Body of pancreas (tissue), 4 donors: ENCODE results near the gene SOCS6. TPM values are rescaled to one million over a fixed set of nuclear protein-coding genes. Genes with fewer than 3 reads are reported as not detected.

ENCODE experiments used
- ATAC-seq: fragments of 150-250 bp; one replicate; pipeline ENCODE4 v1.9.1; 2016
- DNase-seq, 4 donors: peaks; one replicate each; pipeline ENCODE4 v3.0.0-alpha.2; 2019
- H3K27ac ChIP-seq, 4 donors: fragments of 200-600 bp; sonication (generic); 1 replicate in 3 of 4; 2 replicates in 1 of 4; pipeline versions ENCODE4 v1.5.1 to v1.6.1; 2016 to 2019; ENCODE audit warnings: mild to moderate bottlenecking in 1 of 4, mixed read lengths in 1 of 4, moderate library complexity in 1 of 4
- H3K27me3 ChIP-seq, 2 donors: fragments of 200-600 bp; sonication (generic); one replicate each; pipeline ENCODE4 v1.6.0; 2016; ENCODE audit warnings: mild to moderate bottlenecking in 1 of 2
- H3K36me3 ChIP-seq, 2 donors: fragments of 200-600 bp; sonication (generic); replicated peaks in 1 of 2; 2 replicates each; pipeline ENCODE4 v1.5.1; 2016; ENCODE audit warnings: low read depth in 2 of 2; ENCODE audit not compliant: insufficient read depth in 1 of 2
- H3K4me1 ChIP-seq: fragments of 200-600 bp; sonication (generic); one replicate; pipeline ENCODE4 v1.6.0; 2016
- H3K4me3 ChIP-seq, 2 donors: fragments of 200-600 bp; sonication (generic); 1 replicate in 1 of 2; 2 replicates in 1 of 2; pipeline ENCODE4 v1.5.1; 2016 to 2019
- H3K9me3 ChIP-seq, 3 donors: fragments of 200-600 bp; sonication (generic); 1 replicate in 2 of 3; 2 replicates in 1 of 3; pipeline ENCODE4 v1.5.1; 2016
- CTCF ChIP-seq, 7 experiments: fragments of 450-650 bp in 4 of 7; fragments of 200-600 bp in 3 of 7; sonication (generic) in 3 of 7; IDR thresholded peaks; one replicate each; pipeline ENCODE4 v1.5.1; 2016 to 2019; ENCODE audit warnings: antibody characterized with exemption in 7 of 7
- POLR2A ChIP-seq, 3 donors: fragments of 450-650 bp; IDR thresholded peaks; one replicate each; pipeline ENCODE4 v1.6.1; 2016; ENCODE audit warnings: antibody characterized with exemption in 3 of 3, mild to moderate bottlenecking in 2 of 3
- WGBS, 2 donors: methylation state at CpG; one replicate each; pipeline ENCODE4 v1.1.5; 2017; 5-methylcytosine and 5-hydroxymethylcytosine counted together
- intact Hi-C: fragments of 100-400 bp; cut with DNase I; formaldehyde crosslinking; loops from one replicate; pipeline ENCODE4 v1.15.1; 2023
- total RNA-seq, 2 donors: library from RNA; depleted of rRNA; stranded (reverse); fragments of >200 nt; gene quantifications; one replicate each; pipeline ENCODE4 v1.1.0, GENCODE V29; 2016

SOCS6 gene
- total RNA-seq, 2 donors from 2014 or later, result 7.3 to 17.9 TPM

GRCh38 chr18:70319187-70319586, 30.3 kb downstream of the SOCS6 start:
- H3K36me3 ChIP-seq, result no peaks in the 10 kb centered on the region
- H3K27ac ChIP-seq, result no peak overlapping the region

GRCh38 chr18:70321616-70322015, 32.8 kb downstream of the SOCS6 start:
- TF ChIP-seq POLR2A (IDR thresholded peaks at IDR 0.05) (no peak), CTCF (IDR thresholded peaks at IDR 0.05) (no peak)
- WGBS, 2 donors, result 81 to 95% methylated on average over 2 of the region's 2 CpGs
- Histone ChIP-seq H3K9me3 (no peaks in the 10 kb centered on the region), H3K36me3 (peaks cover 0 to 2% of the 10 kb centered on the region in 2 donors), H3K4me1 (peaks cover 23% of the 10 kb centered on the region), H3K27ac (peak overlapping the region in 1 of 4 donors; percentile 47), H3K4me3 (no peak overlapping the region), H3K27me3 (no peaks in the 10 kb centered on the region)
- intact Hi-C loops, result no loop called here
- DNase-seq (no peak), ATAC-seq (no peak)

More at GRCh38 chr18:70319187-70319586, 30.3 kb downstream of the SOCS6 start:
- Histone ChIP-seq H3K4me3 (no peak overlapping the region), H3K9me3 (no peaks in the 10 kb centered on the region), H3K27me3 (no peaks in the 10 kb centered on the region), H3K4me1 (peaks cover 23% of the 10 kb centered on the region)
- TF ChIP-seq CTCF (IDR thresholded peaks at IDR 0.05), result no peak
- TF ChIP-seq POLR2A (IDR thresholded peaks at IDR 0.05), result no peak
- DNase-seq, result no peak
- ATAC-seq, result no peak
- WGBS, 2 donors, result 94% methylated on average over 4 of the region's 4 CpGs
- intact Hi-C loops, result no loop called here

- no peak overlapping the region for H3K4me3 ChIP-seq
- WGBS, 2 donors, result 32 to 63% methylated on average over 2 of the region's 2 CpGs
- peaks cover 0 to 2% of the 10 kb centered on the region in 2 donors for H3K36me3 ChIP-seq
- no peak for TF ChIP-seq CTCF (IDR thresholded peaks at IDR 0.05)
- no peak for TF ChIP-seq POLR2A (IDR thresholded peaks at IDR 0.05)
- H3K27ac ChIP-seq, result peak overlapping the region in 1 of 4 donors; percentile 45
- intact Hi-C loops, result no loop called here
- no peaks in the 10 kb centered on the region for H3K9me3 ChIP-seq
- ATAC-seq (no peak), DNase-seq (no peak)
- H3K27me3 ChIP-seq, result no peaks in the 10 kb centered on the region
- peaks cover 23% of the 10 kb centered on the region for H3K4me1 ChIP-seq
These were observed 33.5 kb downstream of the SOCS6 start for GRCh38 chr18:70322385-70322784.

GRCh38 chr18:70322928-70323327, 34.1 kb downstream of the SOCS6 start:
- ATAC-seq (peak; percentile 24), DNase-seq (peak in 1 of 4 donors; percentile 10)
- Histone ChIP-seq H3K27me3 (no peaks in the 10 kb centered on the region), H3K4me3 (no peak overlapping the region), H3K9me3 (no peaks in the 10 kb centered on the region), H3K36me3 (peaks cover 0 to 2% of the 10 kb centered on the region in 2 donors), H3K4me1 (peaks cover 23% of the 10 kb centered on the region), H3K27ac (peak overlapping the region in 1 of 4 donors; percentile 45)
- WGBS, 2 donors, result 53 to 59% methylated on average over 5 of the region's 5 CpGs
- intact Hi-C loops, result no loop called here
- TF ChIP-seq CTCF (IDR thresholded peaks at IDR 0.05), result no peak
- no peak for TF ChIP-seq POLR2A (IDR thresholded peaks at IDR 0.05)

- Histone ChIP-seq H3K4me3 (no peak overlapping the region), H3K4me1 (peaks cover 23% of the 10 kb centered on the region), H3K27me3 (no peaks in the 10 kb centered on the region), H3K27ac (no peak overlapping the region), H3K9me3 (no peaks in the 10 kb centered on the region), H3K36me3 (peaks cover 0 to 2% of the 10 kb centered on the region in 2 donors)
- WGBS, 2 donors, result 95 to 96% methylated on average over 20 of the region's 20 CpGs
- intact Hi-C loops, result no loop called here
- DNase-seq, result no peak
- ATAC-seq, result no peak
- no peak for TF ChIP-seq CTCF (IDR thresholded peaks at IDR 0.05)
- TF ChIP-seq POLR2A (IDR thresholded peaks at IDR 0.05), result no peak
These were observed 36.1 kb downstream of the SOCS6 start for GRCh38 chr18:70324897-70325296.
